ENCODE measurements around the gene GRB7. TPM values are rescaled to one million over a fixed set of nuclear protein-coding genes. Genes with fewer than 3 reads are reported as not detected.

GRB7 gene
- total RNA-seq, 1 donor from 2014 or later = 2.2 TPM

- no peak for ATAC-seq (ENCODE audit: poor library complexity)
- intact Hi-C loops (cut with DNase I) = no loop called here
- DNase-seq = no peak
Observed at GRCh38 chr17:39781861-39782213, 44.1 kb downstream of the GRB7 start.

GRCh38 chr17:39782481-39782880, 44.7 kb downstream of the GRB7 start:
- intact Hi-C loops (cut with DNase I) = no loop called here
- DNase-seq (no peak), ATAC-seq (ENCODE audit: poor library complexity) (no peak)

DNA sequence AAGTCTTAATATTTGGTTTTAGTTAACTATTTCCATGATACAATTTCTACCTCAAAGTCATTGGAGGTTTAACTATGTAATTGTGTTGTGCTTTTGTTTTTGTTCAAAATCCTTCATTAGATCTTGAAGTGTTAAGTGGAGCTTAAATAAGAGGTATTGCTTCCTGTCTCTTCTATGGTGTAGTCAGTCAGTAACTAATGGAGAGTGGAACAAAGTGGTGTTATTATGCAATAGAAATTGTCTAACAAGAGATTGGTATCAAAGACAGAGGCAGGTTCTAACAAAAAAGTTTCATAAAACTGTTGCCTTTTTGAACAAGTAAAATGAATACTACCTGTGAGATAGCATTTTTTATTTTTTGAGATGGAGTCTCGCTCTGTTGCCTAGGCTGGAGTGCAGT, 45.2 kb downstream of the GRB7 start:
- ATAC-seq (ENCODE audit: poor library complexity) (no peak), DNase-seq (no peak)
- intact Hi-C loops (cut with DNase I) = no loop called here

DNA sequence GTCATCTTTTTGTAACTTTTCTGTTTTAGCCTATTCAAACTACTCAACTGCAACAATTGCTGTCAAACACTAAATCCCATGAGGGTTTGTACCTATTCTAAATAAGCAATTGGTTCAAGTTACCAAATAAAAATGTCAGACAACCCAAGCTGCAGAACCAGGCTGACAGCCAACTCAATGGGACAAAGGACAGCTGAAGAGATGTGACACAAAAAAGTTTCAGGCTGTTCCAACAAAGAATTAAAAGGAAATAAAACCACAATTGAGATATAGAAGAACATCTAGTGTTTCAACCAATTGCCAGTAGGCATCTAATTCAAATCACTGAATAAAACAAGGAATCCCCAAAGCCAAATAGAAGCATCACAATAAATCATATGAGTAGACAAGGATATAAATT, 49.3 kb downstream of the GRB7 start:
- intact Hi-C loops (cut with DNase I) = no loop called here
- ATAC-seq (ENCODE audit: poor library complexity) = no peak

GRCh38 chr17:39787743-39788484, 50.2 kb downstream of the GRB7 start:
- DNase-seq (no peak), ATAC-seq (ENCODE audit: poor library complexity) (no peak)
- intact Hi-C loops (cut with DNase I) = no loop called here

More for the DNA sequence above, 49.3 kb downstream of the GRB7 start:
- DNase-seq = no peak

GRCh38 chr17:39791111-39791992, 53.6 kb downstream of the GRB7 start:
- DNase-seq = no peak
- intact Hi-C loops (cut with DNase I) = no loop called here
- ATAC-seq (ENCODE audit: poor library complexity) = no peak

GRCh38 chr17:39792526-39793221, 54.9 kb downstream of the GRB7 start:
- no peak for ATAC-seq (ENCODE audit: poor library complexity)
- intact Hi-C loops (cut with DNase I) = no loop called here
- no peak for DNase-seq

DNA sequence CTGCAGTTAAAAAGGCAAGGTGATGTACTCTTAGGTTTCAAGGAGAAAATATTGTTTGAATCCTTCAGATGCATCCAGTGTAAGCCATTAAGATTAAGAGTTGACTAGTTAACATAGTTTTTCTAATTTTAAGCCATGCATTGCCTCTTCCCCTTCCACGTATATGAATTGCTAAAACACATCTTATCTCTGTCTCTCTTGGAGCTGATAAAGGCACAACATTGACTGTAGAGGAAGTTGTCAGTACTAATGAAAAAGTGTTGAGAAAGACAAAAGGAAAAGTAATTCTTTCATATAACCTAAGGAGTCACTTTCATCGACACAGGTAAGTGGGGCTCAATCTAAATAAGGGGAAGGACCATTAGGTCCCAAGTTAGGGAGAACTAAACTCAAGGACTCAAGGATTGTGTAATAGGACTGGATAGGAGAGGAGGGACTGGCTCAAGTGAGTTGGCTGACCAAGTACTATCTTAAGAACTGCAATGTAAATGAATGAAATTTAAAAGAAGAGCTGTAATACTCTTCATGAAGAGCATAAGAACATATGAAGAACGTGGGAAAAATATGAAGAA, 55.6 kb downstream of the GRB7 start:
- DNase-seq (no peak), ATAC-seq (ENCODE audit: poor library complexity) (no peak)
- intact Hi-C loops (cut with DNase I) = no loop called here

GRCh38 chr17:39794249-39794970, 56.7 kb downstream of the GRB7 start:
- intact Hi-C loops (cut with DNase I) = no loop called here
- no peak for ATAC-seq (ENCODE audit: poor library complexity)
- DNase-seq = no peak

Small RNA genes within 50 kb of the gene (microRNA-seq; reads per million reads assigned to microRNA genes)
- gene MIR4728 = not detected

Other genes with a start within 250 kb of the GRB7 start
- gene NEUROD2, start 130.0 kb upstream of the GRB7 start, total RNA-seq = not detected
- gene PPP1R1B, start 111.0 kb upstream of the GRB7 start, total RNA-seq = 0.35 TPM
- 13.9 TPM for gene STARD3, start 100.8 kb upstream of the GRB7 start, total RNA-seq
- 5,900 TPM for gene TCAP, start 72.6 kb upstream of the GRB7 start, total RNA-seq
- 7.1 TPM for gene PNMT, start 69.5 kb upstream of the GRB7 start, total RNA-seq
- gene PGAP3, start 49.9 kb upstream of the GRB7 start, total RNA-seq = 10.0 TPM
- gene ERBB2, start 37.9 kb upstream of the GRB7 start, total RNA-seq = 64.2 TPM
- 50.4 TPM for gene MIEN1, start 7.4 kb upstream of the GRB7 start, total RNA-seq
- gene IKZF3, start 126.4 kb downstream of the GRB7 start, total RNA-seq = 0.22 TPM
- not detected for gene ZPBP2, start 130.3 kb downstream of the GRB7 start, total RNA-seq
- 1.8 TPM for gene GSDMB, start 180.7 kb downstream of the GRB7 start, total RNA-seq
- 37.5 TPM for gene ORMDL3, start 189.7 kb downstream of the GRB7 start, total RNA-seq
- not detected for gene LRRC3C, start 189.8 kb downstream of the GRB7 start, total RNA-seq
- 0.40 TPM for gene GSDMA, start 225.1 kb downstream of the GRB7 start, total RNA-seq
- gene PSMD3, start 242.9 kb downstream of the GRB7 start, total RNA-seq = 88.0 TPM